Fibroblast of the aortic adventitia (primary cell): ENCODE measurements around the gene FAM117B. TPM values are rescaled to one million over a fixed set of nuclear protein-coding genes. Genes with fewer than 3 reads are reported as not detected.

Experiments
- DNase-seq: peaks from one replicate; pipeline ENCODE4 v3.0.0-alpha.2; 2010; ENCODE audit warnings: low read depth
- H3K4me3 ChIP-seq: 2 replicates; pipeline ENCODE4 v1.5.1; 2011; ENCODE audit warnings: low read depth, mild to moderate bottlenecking, control low read depth, low read length, moderate library complexity
- CTCF ChIP-seq: IDR thresholded peaks from 2 replicates; pipeline ENCODE4 v1.5.1; 2011; ENCODE audit warnings: mild to moderate bottlenecking, low read length, control low read depth, inconsistent platforms; ENCODE audit not compliant: insufficient read depth
- total RNA-seq: library from RNA; depleted of rRNA; stranded (reverse); fragments of >200 nt; gene quantifications from 2 replicates; pipeline ENCODE4 v1.2.3, GENCODE V29; 2012; ENCODE audit warnings: low replicate concordance

FAM117B gene
- total RNA-seq, 1 donor = 4.7 TPM

GRCh38 chr2:202680512-202680911 is 45.7 kb downstream of the FAM117B start:
- DNase-seq = no peak
- no peak for TF ChIP-seq CTCF
- H3K4me3 ChIP-seq = no peak overlapping the region

DNA sequence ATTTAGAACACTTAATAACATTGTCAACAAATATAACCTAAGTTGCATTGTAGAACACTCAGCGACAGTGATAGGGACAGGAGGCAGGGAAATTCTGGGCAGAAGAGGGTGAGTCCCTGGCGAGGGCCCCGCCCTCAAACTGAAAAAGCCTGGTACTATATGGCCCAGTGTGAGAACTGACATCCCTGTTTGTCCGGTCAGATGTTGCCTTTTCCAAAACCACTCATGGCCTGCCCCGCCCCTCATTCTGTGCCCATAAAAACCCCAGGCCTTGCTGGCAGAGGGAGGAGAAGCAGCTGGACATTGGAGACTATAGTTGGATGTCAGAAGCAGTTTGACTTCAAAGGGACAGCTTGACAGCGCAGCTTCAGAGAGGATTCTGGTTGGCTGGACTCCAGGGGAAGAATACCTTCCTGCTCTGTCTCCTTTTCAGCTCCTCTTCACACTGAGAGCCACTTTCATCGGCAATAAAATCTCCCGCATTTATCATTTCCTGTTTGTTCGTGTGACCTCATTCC is 47.0 kb downstream of the FAM117B start:
- DNase-seq = no peak
- H3K4me3 ChIP-seq = no peak overlapping the region
- no peak for TF ChIP-seq CTCF

DNA sequence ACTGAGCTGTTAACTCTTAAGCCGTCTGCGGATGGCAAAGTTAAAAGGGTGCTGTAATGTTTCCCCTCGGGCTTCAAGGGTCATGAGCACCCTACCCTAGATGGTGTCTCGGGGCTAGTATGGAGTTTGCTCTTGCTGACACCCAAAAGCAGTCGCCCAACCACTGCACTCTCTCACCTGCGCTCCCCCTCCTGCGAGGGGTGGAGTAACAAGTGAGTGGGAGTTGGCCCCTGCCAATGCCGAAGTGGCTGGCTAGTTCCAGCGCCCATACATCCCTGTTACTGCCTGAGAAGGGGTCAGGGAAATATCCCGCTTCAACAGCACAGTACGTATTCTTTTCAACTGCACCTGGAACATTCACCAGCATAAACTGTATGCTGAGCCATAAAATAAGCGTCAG is 47.5 kb downstream of the FAM117B start:
- TF ChIP-seq CTCF = no peak
- no peak overlapping the region for H3K4me3 ChIP-seq
- no peak for DNase-seq

DNA sequence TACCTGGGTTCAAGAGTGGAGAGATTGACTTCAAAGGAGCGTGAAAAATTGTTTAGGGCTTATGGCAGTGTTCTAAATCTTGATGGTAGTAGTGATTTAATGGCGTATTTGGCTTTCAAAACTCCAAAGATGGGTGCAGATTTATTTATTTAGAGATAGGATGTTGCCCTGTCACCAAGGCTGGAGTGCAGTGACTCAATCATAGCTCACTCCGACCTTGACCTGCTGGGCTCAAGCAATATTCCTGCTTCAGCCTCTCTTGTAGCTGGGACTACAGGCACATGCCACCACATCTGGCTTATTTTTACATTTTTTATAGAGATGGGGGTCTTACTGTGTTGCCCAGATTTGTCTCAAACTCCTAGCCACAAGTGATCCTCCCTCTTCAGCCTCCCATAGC is 52.5 kb downstream of the FAM117B start:
- H3K4me3 ChIP-seq = no peak overlapping the region
- no peak for TF ChIP-seq CTCF
- no peak for DNase-seq

- no peak overlapping the region for H3K4me3 ChIP-seq
- no peak for TF ChIP-seq CTCF
- DNase-seq = no peak
Measured at GRCh38 chr2:202689459-202689858, 54.7 kb downstream of the FAM117B start.

- no peak for TF ChIP-seq CTCF
Measured at GRCh38 chr2:202689898-202690297, 55.1 kb downstream of the FAM117B start.

DNA sequence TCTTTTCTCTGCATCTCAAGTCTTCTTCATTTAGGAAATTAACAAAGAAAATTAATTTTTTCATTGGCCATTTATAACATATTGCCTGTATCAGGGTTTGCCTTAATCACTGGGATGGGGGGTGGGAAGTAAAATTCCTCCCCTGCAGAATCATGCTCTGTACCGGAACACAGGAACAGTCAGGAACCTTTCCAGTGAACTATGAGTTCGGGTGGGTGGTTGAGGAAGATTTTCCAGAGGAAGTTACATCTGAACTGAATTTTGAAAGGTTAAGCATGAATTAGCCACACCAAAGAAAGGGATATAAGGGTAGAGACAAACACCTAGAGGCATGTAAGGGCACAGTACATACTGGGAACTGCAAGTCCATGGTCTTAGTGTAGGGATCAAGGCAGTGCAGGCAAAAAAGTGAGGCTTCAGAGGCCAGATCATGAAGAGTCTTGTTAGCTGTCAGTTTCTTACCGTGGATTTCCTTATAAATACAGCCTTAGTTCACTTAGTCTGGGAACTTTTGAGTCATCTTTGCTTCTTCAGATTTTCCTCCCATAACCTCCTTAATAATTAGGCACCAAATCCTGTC is 55.6 kb downstream of the FAM117B start:
- TF ChIP-seq CTCF = no peak
- no peak overlapping the region for H3K4me3 ChIP-seq
- DNase-seq = no peak

More at GRCh38 chr2:202689898-202690297, 55.1 kb downstream of the FAM117B start:
- DNase-seq = no peak
- no peak overlapping the region for H3K4me3 ChIP-seq
